Measurements from ENCODE around the gene RPL14.
"Not testable (repeated sequence)": the region's sequence is repeated elsewhere in the genome, so short reads cannot be mapped to it uniquely, and the experiment has no call there.

RPL14 gene

DNA sequence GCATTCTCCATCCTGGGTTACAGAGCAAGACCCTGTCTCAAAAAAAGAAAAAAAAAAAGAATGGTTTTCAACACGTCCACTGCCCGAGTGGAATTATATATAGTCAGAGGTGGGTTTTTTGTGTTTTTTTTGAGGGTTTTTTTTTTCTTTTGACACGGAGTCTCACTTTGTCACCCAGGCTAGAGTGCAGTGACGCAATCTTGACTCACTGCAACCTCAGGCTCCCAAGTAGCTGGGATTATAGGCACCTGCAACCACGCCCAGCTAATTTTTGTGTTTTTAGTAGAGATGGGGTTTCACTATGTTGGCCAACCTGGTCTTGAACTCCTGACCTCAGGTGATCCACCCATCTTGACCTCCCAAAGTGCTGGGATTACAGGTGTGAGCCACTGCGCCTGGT, 3.3 kb downstream of the RPL14 start:
- DNase-seq; in situ Hi-C loops (cut with MboI; ENCODE audit: low pct_unique_long_range_greater_than_20kb, low sequenced_read_pairs): not testable (repeated sequence)

DNA sequence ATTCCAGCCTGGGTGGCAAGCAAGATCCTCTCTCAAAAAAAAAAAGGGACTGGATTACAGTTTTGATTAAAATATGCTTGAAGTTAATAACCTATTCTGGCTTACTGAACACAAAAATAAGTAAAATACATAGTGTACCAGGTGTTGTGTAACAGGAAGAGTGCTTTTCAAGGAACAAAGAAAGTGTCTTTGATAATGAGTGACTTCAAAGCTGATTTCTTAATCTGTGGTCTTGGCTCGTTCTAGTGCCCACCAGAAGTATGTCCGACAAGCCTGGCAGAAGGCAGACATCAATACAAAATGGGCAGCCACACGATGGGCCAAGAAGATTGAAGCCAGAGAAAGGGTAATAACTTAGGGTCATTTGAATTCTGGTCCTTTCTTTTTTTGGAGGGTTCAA, 4.0 kb downstream of the RPL14 start:
- DNase-seq: no peak
- in situ Hi-C loops (cut with MboI; ENCODE audit: low pct_unique_long_range_greater_than_20kb, low sequenced_read_pairs): no loop called here

DNA sequence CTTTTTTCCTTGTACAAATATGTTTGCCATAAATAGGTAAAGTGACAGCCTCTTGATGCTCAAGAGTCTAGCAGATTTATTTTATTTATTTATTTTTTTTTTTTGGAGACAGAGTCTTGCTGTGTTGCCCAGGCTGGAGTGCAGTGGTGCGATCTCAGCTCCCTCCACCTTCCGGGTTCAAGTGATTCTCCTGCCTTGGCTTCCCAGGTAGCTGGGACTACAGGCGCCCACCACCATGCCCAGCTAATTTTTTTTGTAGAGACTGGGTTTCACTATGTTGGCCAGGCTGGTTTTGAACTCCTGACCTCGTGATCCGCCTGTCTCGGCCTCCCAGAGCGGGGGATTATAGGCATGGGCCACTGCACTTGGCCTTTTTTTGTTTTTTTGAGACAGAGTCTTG, 5.7 kb downstream of the RPL14 start:
- in situ Hi-C loops (cut with MboI; ENCODE audit: low pct_unique_long_range_greater_than_20kb, low sequenced_read_pairs); DNase-seq: not testable (repeated sequence)

DNA sequence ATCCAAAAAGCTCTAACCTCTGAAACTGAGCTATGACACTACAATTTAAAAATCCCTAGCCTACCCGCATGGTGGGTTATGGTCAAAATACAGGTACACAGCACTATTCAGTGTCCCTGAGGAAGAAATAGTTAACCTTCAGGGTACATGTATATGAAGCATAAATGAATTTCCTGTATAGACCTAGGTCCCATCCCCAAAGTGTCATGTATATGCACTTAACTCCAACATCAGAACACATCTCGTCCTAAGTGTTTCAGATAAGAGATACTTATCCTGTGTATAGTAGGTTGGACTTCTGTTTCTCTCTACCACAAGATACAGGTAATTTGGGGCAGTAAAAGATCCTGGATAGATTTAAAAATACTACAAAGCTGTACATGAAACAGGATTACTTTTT, 6.4 kb downstream of the RPL14 start:
- in situ Hi-C loops (cut with MboI; ENCODE audit: low pct_unique_long_range_greater_than_20kb, low sequenced_read_pairs): no loop called here
- DNase-seq: no peak

DNA sequence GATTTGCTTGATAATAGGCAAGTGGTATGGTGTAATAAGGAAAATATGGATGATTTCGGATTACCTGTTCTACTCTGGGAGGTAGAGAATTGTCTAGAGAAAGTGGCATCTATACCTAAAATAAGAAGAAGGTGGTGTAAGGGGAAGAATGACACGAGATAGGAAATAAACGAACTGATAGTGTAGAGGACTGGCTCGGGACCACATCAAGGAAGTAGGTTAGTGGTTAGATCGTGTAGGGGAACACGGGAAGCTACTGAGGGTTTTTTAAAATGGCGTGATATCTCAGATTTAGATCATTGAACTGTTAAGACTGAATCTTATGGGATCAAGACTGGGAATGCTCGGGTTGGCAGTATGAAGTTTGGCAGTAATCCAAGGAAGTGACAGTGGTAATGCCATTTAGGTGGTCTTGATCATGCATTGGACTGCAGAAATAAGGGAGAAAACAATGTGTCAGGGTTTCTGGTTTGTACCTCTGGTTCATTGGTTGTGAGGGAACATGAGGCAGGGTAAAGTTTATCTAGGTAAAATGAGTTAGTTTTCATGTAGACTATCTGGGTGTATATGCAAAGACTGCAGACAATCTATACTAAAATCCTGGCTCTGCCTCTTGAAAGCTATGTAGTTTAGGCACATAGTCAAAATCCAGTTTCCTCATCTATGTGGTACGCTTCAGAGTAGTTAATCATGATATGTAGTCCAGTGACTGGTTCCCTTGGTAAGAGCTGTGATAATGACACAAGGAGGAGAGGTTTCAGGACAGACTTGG, 7.4 kb downstream of the RPL14 start:
- in situ Hi-C loops (cut with MboI; ENCODE audit: low pct_unique_long_range_greater_than_20kb, low sequenced_read_pairs): no loop called here

DNA sequence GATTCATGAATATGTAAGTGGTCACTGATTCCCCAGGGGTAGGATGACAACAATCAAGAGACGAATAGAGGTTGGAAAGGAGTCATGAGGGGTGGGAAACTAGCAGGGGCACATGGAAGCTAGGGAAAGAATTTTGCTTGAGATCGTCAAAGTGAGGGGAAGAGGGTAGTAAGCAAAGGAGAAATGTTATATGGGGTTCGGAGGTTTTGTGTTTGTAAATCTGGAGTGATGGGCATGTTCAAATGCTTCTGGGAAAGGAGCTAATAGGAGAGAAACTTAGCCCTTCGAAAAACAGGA, 7.9 kb downstream of the RPL14 start:
- no peak for DNase-seq
- in situ Hi-C loops (cut with MboI; ENCODE audit: low pct_unique_long_range_greater_than_20kb, low sequenced_read_pairs): no loop called here

More for the DNA sequence above, 7.4 kb downstream of the RPL14 start:
- DNase-seq: no peak

DNA sequence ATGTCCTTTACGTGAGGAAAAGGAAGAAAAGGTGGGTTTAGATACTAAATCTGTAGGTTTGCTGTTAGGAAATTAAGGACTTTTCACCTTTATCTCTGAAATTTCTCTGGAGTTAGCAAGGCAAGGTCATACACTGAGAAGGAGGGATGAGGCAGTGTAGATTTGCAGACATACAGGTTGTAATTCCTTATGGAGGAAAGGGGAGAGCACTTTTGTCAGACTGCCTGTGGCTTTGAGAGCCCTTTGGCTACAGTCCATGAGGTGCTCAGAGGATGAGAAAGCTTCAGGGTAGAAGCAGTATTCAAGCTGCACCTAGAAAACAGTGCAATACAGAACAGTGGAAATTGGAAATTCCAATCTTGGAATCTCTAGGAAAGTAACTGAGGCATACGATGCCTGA, 8.3 kb downstream of the RPL14 start:
- in situ Hi-C loops (cut with MboI; ENCODE audit: low pct_unique_long_range_greater_than_20kb, low sequenced_read_pairs): no loop called here
- DNase-seq: no peak

DNA sequence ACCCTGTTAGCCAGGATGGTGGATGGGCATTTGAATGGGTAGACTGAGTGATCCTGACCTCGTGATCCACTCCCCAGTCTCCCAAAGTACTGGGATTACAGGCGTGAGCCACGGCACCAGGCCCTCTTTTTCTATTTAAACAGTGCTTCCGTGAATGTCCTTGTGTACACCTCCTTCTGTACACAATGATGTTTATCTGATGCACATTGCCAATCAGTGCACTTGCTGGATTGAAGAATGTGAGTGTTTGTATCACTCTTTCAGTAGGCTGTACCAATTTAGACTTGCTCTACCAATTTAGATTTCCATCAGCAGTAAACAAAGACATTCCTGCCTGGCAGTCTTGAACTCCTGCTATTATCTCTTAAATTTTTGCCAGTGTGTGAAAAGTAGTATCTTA, 10.9 kb downstream of the RPL14 start:
- no peak for DNase-seq
- in situ Hi-C loops (cut with MboI; ENCODE audit: low pct_unique_long_range_greater_than_20kb, low sequenced_read_pairs): no loop called here

DNA sequence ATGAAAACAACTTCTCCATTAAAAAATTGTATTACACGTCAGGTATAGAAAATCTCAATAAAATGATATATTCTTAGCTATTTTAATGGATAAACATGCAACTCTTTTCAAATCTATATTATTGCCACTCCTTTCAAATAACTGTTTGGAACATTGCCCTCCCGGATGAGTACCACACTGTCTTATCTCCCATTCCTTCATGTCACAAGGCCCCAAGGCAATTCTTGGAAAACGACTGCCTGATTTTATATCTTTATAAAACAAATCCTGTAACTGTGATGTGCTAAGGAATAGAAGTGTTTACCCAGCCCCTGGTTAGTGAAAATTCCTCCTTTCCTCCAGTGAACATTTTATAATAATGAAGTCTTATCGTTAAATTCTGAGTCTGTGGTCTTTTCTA, 13.6 kb downstream of the RPL14 start:
- in situ Hi-C loops (cut with MboI; ENCODE audit: low pct_unique_long_range_greater_than_20kb, low sequenced_read_pairs): no loop called here
- no peak for DNase-seq

DNA sequence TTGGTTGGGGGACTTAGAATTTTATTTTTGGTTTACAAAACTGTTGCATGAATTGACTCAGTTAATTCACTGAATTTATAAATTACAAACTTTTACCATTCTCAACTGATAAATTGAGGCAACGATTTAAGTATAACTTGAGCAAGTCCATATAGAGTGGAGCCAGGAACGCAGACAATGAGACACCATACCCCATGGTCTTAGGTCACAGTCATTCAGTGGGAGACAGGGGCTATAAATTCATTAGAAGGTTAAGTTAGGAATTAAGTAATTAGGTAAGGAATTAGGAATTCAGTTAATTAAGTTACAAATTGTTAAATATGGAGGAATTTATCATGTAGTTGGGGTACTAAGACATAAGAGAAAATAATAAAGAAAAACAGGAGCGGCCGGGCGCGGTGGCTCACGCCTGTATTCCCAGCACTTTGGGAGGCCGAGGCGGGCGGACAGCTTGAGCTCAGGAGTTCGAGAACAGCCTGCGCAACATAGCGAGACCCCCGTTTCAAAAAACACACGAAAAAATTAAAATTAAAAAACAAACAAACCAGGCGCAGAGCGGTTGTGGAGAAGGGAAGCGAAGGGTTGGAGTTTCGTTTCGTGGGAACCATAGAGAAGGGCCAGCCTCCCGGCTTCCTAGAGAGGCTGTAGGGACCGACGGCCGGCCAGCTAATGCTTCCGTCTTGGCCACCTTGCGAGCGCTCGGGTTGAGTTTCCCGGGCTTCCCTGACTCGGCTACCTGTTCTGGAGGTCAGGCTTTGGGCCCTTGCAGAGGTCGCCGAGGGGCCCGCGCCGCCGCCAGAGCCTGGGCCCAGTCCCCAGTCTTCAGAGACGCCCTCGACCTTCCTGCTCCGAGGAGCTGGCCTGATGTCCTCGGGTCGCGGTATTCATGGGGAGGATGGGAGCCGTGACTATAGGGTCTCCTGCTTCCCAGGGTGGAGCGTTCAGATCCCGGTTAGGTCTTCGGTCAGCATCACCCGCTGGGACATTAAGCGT, 19.6 kb downstream of the RPL14 start, which contains the start of gene ZNF619:
Gene ZNF619, plus strand, starts transcription at position 645 of the 993 bp plus-strand sequence. CDS start 858 bp downstream, outside the sequence.
- DNase-seq: peak; percentile 78
- in situ Hi-C loops (cut with MboI; ENCODE audit: low pct_unique_long_range_greater_than_20kb, low sequenced_read_pairs): no loop called here

DNA sequence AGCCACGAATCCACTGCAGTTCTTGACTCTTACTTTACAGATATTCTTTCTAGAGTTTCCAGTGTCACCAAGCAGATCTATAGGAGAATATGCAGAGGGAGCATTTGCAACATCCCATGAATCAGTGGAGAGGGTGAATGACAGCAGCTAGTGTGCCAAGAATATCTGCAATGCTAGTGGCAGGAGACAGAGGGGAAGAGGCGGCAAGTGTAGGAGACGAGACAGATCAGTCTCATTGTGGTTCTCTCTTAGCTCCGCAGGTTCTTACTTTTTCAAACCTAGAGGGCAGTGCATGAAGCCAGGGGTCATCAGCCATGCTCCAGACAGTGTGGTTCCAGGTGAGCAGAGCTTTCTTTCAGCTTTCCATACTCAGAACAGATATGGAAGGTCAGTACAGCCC, 20.5 kb downstream of the RPL14 start:
- no peak for DNase-seq
- in situ Hi-C loops (cut with MboI; ENCODE audit: low pct_unique_long_range_greater_than_20kb, low sequenced_read_pairs): no loop called here

DNA sequence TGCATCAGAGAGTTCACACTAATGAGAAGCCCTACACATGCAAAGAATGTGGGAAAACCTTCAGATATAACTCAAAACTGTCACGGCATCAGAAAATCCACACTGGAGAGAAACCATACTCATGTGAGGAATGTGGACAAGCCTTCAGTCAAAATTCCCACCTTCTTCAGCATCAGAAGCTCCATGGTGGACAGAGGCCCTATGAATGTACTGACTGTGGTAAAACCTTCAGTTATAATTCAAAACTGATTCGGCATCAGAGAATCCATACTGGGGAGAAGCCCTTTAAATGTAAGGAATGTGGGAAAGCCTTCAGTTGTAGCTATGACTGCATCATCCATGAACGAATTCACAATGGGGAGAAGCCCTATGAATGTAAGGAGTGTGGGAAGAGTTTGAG, 30.0 kb downstream of the RPL14 start:
- in situ Hi-C loops (cut with MboI; ENCODE audit: low pct_unique_long_range_greater_than_20kb, low sequenced_read_pairs): no loop called here
- DNase-seq: no peak

DNA sequence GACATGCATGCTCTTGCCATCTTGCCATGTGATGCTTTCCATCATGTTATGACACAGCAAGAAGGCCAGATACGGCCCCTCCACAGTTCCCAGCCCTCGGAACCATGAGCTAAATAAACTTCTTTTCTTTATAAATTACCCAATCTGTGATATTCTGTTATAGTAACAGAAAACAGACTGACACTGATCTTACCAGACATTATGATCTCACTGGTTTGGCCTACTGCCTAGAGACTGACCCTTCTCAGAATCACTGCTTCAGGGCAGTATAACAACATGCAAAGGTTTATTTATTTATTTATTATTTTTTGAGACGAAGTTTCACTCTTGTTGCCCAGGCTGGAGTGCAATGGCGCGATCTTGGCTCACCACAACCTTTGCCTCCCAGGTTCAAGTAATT, 33.8 kb downstream of the RPL14 start:
- no peak for DNase-seq
- in situ Hi-C loops (cut with MboI; ENCODE audit: low pct_unique_long_range_greater_than_20kb, low sequenced_read_pairs): no loop called here

DNA sequence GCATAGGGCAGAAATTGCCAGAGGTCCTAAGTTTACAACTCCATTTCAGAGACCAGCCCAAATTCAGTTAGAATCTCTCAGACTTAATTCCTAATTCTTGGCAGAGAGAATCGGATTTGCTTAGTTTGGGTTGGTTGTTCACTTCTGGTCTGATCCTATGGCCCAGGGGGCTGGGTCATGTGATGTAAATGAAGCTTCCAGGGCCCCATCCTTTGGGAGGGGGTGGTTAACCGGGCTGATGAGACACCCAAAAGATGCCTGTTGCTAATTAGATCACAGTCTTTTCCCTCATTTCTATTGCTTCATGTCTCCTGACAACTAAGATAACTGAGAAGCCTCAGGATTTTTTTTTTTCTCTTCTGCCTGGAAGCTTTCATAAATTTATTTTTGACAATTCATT, 37.6 kb downstream of the RPL14 start:
- in situ Hi-C loops (cut with MboI; ENCODE audit: low pct_unique_long_range_greater_than_20kb, low sequenced_read_pairs): no loop called here

DNA sequence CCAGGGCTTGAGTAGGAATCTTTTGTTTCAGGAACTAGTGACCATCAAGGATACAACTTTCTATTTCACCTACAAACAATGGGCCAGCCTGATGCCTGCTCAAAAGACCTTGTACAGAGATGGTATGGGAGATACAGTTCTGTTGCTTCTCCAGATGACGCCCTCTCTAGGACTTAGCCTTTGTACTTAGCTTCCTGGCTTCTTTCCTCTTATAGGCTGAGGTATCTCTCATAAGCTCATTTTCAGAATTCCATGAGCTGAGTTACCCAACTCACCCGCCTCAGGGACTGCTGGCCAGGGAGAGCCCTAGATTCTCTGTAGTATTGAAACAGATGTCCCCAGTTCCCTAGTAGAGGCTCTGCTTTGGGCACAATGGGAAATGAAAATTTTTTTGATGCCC, 40.1 kb downstream of the RPL14 start:
- in situ Hi-C loops (cut with MboI; ENCODE audit: low pct_unique_long_range_greater_than_20kb, low sequenced_read_pairs): no loop called here
- no peak for DNase-seq

More for the DNA sequence above, 37.6 kb downstream of the RPL14 start:
- no peak for DNase-seq

DNA sequence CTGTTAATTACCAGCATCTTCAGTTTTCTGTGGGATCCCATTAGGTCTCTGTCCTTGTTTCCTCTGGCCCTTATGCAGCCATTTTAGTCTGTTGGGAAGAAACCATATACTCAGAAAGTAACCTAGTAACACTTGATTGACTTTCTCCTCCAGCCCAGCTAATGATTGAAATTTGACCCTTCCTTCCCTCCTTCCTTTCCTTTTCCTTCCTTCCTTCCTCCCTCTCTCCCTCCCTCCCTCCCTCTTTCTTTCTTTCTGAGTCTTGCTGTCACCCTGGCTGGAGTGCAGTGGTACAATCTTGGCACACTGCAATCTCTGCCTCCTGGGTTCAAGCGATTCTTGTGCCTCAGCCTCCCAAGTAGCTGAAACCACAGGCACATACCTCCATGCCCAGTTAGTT, 42.8 kb downstream of the RPL14 start:
- no peak for DNase-seq
- in situ Hi-C loops (cut with MboI; ENCODE audit: low pct_unique_long_range_greater_than_20kb, low sequenced_read_pairs): no loop called here

DNA sequence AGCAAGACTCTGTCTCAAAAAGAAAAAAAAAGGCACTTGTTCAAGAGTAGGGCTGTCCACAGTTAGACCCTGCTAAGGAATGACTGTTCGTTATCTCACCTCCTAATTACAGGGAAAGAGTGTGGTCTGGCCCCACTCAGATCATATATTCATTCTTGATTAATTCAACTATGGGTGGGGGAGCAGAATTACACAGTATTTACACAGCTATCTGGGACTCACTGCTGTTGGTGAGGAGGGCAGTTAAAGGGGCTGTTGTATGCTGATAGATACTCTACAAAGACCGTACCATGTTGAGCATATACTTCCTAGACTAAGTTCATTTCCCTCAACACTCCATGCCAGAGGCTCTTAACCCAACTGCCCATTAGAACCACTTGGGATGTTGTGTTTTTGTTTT, 44.9 kb downstream of the RPL14 start:
- DNase-seq: no peak
- in situ Hi-C loops (cut with MboI; ENCODE audit: low pct_unique_long_range_greater_than_20kb, low sequenced_read_pairs): no loop called here

DNA sequence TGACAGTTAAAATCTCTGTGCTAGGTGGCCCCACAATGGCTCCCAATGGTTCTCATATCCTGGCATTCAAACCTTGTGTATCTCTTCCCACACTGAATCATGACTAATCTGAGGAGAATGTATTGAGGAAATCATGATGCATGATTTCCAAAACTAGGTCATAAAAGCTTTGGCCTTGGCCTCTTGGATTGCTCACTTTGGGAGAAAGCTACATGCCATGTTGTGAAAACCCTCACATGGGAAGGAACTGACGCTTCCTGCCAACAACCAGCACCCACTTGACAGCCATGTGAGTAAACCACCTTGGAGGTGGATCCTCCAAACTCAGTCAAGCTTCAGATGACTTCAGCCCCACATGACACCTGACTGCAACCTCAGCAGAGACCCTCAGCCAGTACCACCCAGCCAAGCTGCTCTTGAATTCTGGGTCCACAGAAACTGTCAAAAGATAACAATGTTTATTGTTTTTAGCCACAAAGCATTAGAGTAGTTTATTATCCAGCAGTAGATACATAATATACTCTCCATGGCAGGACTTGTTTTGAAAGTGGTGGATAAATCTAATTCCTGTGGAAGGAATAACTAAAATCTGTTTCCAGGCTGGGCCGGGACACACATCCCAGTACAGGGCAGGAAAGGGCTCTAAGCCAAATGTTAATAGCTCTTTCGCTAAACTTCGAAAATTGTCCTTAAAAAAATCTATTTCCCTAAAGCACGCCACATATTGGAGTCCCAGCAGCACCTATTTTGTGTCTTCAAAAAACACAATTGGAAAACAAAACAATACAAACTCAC, 47.7 kb downstream of the RPL14 start:
- in situ Hi-C loops (cut with MboI; ENCODE audit: low pct_unique_long_range_greater_than_20kb, low sequenced_read_pairs): no loop called here

DNA sequence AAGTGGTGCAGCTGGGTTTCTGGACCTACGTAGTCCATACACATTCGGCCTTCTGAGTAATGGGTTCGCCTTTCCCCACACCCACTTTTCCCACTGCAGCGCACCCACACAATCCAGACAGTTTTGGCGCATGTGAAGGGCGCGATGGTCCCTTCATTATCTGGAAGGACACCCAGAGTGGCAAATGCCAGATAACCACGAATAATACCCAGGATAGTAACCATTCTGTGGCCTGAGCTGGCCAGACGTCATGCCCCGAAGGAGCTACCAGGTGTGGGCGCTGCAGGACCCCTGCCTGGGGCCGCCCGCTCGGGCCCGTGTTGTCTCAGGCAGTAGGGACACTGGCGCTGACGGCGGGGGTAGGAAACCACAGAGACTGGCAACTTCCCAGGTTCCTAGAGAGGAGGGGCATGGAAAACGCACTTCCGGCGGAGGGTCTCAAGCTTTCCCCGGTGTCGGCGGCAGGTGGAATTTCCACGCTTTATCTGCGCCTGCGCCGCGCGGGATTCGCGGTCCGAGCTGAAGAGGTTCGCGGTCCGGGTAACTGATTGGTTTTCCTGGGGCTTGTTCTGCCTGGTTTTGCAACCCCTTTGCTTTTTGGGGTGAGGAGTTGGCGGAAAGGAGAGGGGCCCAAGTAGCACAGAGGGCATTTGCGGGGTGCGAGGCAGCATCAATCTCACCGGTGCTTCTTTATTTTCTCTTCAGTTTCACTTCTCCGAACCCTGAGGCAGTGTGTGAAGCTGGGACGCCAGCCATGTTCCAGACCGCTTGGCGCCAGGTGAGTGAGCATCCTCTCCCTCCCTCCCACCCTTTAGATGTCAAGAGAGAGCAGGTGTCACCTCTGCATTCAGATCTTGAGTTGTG, 48.7 kb downstream of the RPL14 start, which contains the start of gene ZNF620:
Gene ZNF620, plus strand, starts transcription at position 441 of the 864 bp plus-strand sequence. Its CDS starts 314 bp downstream, at position 755.
- peak; percentile 91 for DNase-seq
- in situ Hi-C loops (cut with MboI; ENCODE audit: low pct_unique_long_range_greater_than_20kb, low sequenced_read_pairs): no loop called here

More for the DNA sequence above, 47.7 kb downstream of the RPL14 start:
- no peak for DNase-seq
